Measurements from ENCODE around the gene LHX8. TPM values are rescaled to one million over a fixed set of nuclear protein-coding genes. Genes with fewer than 3 reads are reported as not detected.

LHX8 gene
- total RNA-seq, 3 donors from 2014 or later: not detected

GRCh38 chr1:75136921-75137641 lies 2.9 kb downstream of the LHX8 start:
- Histone ChIP-seq H3K4me3 (peak overlapping the region in 1 of 3 donors; percentile 17), H3K9me3 (no peaks in the 10 kb centered on the region), H3K27me3 (peaks cover 0 to 89% of the 10 kb centered on the region in 2 donors)

DNA sequence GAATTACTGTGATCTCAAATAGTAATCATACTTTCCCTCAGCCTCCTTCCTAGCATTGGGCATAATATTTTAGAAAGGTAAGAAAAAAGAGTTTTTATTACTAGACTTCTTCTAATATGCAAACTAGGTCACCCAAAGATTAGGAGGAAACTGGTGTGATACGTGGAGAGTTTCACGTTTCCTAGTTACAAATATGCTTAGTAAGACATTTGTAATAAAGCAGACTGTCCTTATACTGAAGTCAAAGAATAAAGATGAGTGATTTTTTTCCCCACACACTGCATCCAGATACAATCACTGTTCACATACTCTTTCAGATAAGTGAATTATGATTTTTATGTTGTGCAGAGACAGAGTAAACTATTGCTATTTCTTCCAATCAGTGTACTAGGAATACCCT lies 17.9 kb downstream of the LHX8 start:
- no peak for DNase-seq (ENCODE audit: low spot score in 2 of 2)
- TF ChIP-seq, protein P1, sequence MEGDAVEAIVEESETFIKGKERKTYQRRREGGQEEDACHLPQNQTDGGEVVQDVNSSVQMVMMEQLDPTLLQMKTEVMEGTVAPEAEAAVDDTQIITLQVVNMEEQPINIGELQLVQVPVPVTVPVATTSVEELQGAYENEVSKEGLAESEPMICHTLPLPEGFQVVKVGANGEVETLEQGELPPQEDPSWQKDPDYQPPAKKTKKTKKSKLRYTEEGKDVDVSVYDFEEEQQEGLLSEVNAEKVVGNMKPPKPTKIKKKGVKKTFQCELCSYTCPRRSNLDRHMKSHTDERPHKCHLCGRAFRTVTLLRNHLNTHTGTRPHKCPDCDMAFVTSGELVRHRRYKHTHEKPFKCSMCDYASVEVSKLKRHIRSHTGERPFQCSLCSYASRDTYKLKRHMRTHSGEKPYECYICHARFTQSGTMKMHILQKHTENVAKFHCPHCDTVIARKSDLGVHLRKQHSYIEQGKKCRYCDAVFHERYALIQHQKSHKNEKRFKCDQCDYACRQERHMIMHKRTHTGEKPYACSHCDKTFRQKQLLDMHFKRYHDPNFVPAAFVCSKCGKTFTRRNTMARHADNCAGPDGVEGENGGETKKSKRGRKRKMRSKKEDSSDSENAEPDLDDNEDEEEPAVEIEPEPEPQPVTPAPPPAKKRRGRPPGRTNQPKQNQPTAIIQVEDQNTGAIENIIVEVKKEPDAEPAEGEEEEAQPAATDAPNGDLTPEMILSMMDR (IDR thresholded peaks at IDR 0.05): no peak
- TF ChIP-seq POLR2A (IDR thresholded peaks at IDR 0.05): no peak
- TF ChIP-seq POLR2AphosphoS5 (IDR thresholded peaks at IDR 0.05): no peak
- Histone ChIP-seq H3K9me3 (no peaks in the 10 kb centered on the region), H3K4me1 (no peaks in the 10 kb centered on the region), H3K4me3 (no peak overlapping the region), H3K27ac (no peak overlapping the region), H3K36me3 (peaks cover 3% of the 10 kb centered on the region), H3K27me3 (no peaks in the 10 kb centered on the region)
- intact Hi-C loops (cut with DNase I; ENCODE audit: low total_unique reads): no loop called here

More at GRCh38 chr1:75136921-75137641, 2.9 kb downstream of the LHX8 start:
- no peaks in the 10 kb centered on the region for H3K36me3 ChIP-seq
- H3K27ac ChIP-seq: no peak overlapping the region
- H3K4me1 ChIP-seq: no peaks in the 10 kb centered on the region
- TF ChIP-seq, protein P1 (IDR thresholded peaks at IDR 0.05): no peak
- no peak for TF ChIP-seq POLR2AphosphoS5 (IDR thresholded peaks at IDR 0.05)
- no peak for TF ChIP-seq POLR2A (IDR thresholded peaks at IDR 0.05)
- DNase-seq (ENCODE audit: low spot score in 2 of 2): no peak
- intact Hi-C loops (cut with DNase I; ENCODE audit: low total_unique reads): no loop called here

- TF ChIP-seq POLR2A (IDR thresholded peaks at IDR 0.05): no peak
- no peak for TF ChIP-seq POLR2AphosphoS5 (IDR thresholded peaks at IDR 0.05)
- TF ChIP-seq, protein P1 (IDR thresholded peaks at IDR 0.05): no peak
- Histone ChIP-seq H3K27me3 (no peaks in the 10 kb centered on the region), H3K27ac (no peak overlapping the region), H3K4me1 (no peaks in the 10 kb centered on the region), H3K9me3 (no peaks in the 10 kb centered on the region), H3K4me3 (no peak overlapping the region), H3K36me3 (no peaks in the 10 kb centered on the region)
- DNase-seq (ENCODE audit: low spot score in 2 of 2): no peak
- intact Hi-C loops (cut with DNase I; ENCODE audit: low total_unique reads): no loop called here
Measured at GRCh38 chr1:75159154-75159553, 25.0 kb downstream of the LHX8 start.

DNA sequence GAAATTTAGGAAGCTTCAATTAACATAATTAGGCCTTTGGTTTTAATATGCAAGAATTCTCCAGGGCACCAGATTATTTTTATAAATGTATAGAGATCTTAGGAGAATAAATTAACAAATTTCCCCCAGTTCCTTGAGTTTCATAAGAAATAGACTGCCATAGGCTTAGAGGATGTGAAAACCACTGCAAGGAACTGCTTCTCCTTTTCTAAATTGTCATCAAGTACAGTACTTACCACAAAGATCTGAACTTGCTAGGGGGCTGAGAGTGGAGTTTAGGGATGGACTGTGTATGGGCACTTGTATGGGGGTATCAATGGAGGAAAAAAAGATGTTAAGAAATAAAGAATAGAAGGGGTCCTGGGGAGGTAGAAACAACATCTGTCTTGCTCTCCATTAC lies 31.1 kb downstream of the LHX8 start:
- H3K9me3 ChIP-seq: no peaks in the 10 kb centered on the region
- intact Hi-C loops (cut with DNase I; ENCODE audit: low total_unique reads): no loop called here
- no peak overlapping the region for H3K27ac ChIP-seq
- no peak overlapping the region for H3K4me3 ChIP-seq
- TF ChIP-seq POLR2A (IDR thresholded peaks at IDR 0.05) (no peak), POLR2AphosphoS5 (IDR thresholded peaks at IDR 0.05) (no peak)
- TF ChIP-seq, protein P1 (IDR thresholded peaks at IDR 0.05): no peak
- no peak for DNase-seq (ENCODE audit: low spot score in 2 of 2)
- no peaks in the 10 kb centered on the region for H3K4me1 ChIP-seq
- no peaks in the 10 kb centered on the region for H3K36me3 ChIP-seq
- H3K27me3 ChIP-seq: no peaks in the 10 kb centered on the region

DNA sequence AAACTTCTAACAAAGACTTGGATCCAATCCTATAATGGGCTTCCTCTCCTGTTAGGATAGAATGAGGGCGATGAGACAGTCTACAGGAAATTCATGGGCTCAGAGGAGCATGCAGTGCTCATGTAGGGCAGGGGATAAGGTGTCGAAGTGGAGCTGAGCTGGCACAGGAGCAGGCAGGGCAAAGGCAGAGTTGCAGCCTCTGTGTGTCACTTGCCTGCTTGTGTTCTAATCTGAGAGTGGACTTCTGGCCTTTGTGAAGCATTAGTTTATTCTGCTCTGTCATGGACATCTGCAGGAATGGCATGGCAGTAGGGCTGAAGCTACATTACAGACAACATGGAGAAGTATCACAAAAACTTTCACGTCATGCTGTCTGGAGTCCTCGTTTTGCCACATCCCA lies 32.6 kb downstream of the LHX8 start:
- Histone ChIP-seq H3K9me3 (no peaks in the 10 kb centered on the region), H3K27me3 (no peaks in the 10 kb centered on the region), H3K27ac (no peak overlapping the region), H3K4me1 (no peaks in the 10 kb centered on the region), H3K4me3 (no peak overlapping the region), H3K36me3 (no peaks in the 10 kb centered on the region)
- TF ChIP-seq POLR2A (IDR thresholded peaks at IDR 0.05) (no peak), POLR2AphosphoS5 (IDR thresholded peaks at IDR 0.05) (no peak)
- TF ChIP-seq, protein P1 (IDR thresholded peaks at IDR 0.05): no peak
- no peak for DNase-seq (ENCODE audit: low spot score in 2 of 2)
- intact Hi-C loops (cut with DNase I; ENCODE audit: low total_unique reads): no loop called here
